Coronary artery (tissue), 2 donors: ENCODE measurements around the gene PRLH.

Experiments
- DNase-seq: peaks from one replicate; pipeline ENCODE4 v3.0.0-alpha.2; 2017; ENCODE audit warnings: low spot score
- H3K27ac ChIP-seq, 2 donors: fragments of 200-600 bp; sonication (generic); one replicate each; pipeline ENCODE4 v1.5.1; 2016 to 2019
- H3K4me3 ChIP-seq: fragments of 200-600 bp; sonication (generic); 2 replicates; pipeline ENCODE4 v1.5.1; 2016; ENCODE audit warnings: mild to moderate bottlenecking, moderate library complexity
- TF ChIP-seq, protein P1 (sequence below): fragments of 200-600 bp; sonication (generic); IDR thresholded peaks from one replicate; pipeline ENCODE4 v1.5.1; 2019; ENCODE audit warnings: antibody characterized with exemption

PRLH gene, protein sequence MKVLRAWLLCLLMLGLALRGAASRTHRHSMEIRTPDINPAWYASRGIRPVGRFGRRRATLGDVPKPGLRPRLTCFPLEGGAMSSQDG

DNA sequence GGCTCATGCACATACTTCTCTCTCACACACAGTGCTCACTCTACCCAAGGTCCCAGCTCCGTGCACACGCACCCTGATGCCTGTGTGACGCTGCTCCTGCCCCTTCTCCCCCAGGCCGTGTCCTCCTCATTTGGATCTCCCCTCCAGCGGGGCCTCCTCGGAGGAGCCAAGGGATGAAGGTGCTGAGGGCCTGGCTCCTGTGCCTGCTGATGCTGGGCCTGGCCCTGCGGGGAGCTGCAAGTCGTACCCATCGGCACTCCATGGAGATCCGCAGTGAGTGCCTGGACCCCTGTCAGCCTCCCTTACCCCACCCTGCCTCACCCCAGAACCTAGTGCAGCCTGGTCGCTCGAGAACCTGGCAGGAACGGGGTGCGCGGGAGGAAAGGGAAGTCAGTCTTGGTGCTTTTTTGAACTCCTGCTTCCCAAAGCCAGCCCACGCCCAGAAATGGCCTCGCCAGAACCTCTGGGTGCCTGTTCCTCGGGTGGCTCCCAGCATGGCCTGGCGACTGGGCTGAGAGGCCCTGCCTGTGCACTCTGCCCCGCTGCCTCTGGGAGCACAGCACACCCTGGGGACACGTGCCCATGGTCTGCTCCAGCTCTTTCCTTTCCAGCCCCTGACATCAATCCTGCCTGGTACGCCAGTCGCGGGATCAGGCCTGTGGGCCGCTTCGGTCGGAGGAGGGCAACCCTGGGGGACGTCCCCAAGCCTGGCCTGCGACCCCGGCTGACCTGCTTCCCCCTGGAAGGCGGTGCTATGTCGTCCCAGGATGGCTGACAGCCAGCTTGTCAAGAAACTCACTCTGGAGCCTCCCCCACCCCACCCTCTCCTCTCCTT is at the start of gene PRLH:
Gene PRLH, plus strand, starts transcription at position 174 of the 835 bp plus-strand sequence. Its CDS starts 0 bp downstream, at position 174.
- H3K4me3 ChIP-seq, result no peak within 1 kb of the TSS
- no peak for DNase-seq
- TF ChIP-seq, protein P1, sequence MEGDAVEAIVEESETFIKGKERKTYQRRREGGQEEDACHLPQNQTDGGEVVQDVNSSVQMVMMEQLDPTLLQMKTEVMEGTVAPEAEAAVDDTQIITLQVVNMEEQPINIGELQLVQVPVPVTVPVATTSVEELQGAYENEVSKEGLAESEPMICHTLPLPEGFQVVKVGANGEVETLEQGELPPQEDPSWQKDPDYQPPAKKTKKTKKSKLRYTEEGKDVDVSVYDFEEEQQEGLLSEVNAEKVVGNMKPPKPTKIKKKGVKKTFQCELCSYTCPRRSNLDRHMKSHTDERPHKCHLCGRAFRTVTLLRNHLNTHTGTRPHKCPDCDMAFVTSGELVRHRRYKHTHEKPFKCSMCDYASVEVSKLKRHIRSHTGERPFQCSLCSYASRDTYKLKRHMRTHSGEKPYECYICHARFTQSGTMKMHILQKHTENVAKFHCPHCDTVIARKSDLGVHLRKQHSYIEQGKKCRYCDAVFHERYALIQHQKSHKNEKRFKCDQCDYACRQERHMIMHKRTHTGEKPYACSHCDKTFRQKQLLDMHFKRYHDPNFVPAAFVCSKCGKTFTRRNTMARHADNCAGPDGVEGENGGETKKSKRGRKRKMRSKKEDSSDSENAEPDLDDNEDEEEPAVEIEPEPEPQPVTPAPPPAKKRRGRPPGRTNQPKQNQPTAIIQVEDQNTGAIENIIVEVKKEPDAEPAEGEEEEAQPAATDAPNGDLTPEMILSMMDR, result no peak
- H3K27ac ChIP-seq, result no peak within 1 kb of the TSS

DNA sequence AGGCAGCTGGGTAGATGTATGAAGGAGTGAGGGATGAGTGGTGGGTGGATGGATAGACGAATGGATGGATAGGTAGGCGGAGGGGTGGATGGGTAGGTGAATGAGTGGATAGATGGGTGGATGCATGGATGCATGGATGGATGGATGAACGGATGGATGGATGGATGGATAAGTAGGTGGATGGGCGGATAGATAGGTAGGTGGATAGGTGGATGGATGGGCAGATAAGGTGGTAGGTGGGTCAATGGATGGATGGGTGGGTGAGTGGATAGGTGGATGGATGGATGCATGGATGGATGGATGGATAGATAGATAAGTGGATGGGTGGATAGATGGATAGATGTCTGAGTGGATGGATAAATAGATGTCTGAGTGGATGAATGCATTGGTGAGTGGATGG is 49.2 kb upstream of the PRLH start:
- Histone ChIP-seq H3K4me3 (no peak overlapping the region), H3K27ac (no peak overlapping the region)
- TF ChIP-seq, protein P1, result no peak
- no peak for DNase-seq

DNA sequence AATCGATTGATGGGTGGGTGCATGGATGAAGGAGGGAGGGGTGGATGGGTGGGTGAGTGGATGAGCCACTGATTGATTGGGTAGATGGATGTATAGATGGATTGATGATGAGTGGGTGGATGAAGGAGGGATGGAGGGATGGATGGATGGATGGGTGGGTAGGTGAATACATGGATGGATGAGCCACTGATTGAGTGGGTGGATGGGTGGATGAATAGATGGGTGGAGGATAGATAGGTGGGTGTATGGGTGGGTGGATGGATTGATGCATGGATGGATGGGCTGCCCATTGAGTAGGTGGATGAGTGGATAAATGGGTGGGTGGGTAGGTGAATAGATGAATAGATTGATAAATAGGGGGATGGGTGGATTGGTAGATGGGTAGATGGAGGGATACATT is 48.4 kb upstream of the PRLH start:
- Histone ChIP-seq H3K4me3 (no peak overlapping the region), H3K27ac (no peak overlapping the region)
- TF ChIP-seq, protein P1, result no peak
- DNase-seq, result no peak

DNA sequence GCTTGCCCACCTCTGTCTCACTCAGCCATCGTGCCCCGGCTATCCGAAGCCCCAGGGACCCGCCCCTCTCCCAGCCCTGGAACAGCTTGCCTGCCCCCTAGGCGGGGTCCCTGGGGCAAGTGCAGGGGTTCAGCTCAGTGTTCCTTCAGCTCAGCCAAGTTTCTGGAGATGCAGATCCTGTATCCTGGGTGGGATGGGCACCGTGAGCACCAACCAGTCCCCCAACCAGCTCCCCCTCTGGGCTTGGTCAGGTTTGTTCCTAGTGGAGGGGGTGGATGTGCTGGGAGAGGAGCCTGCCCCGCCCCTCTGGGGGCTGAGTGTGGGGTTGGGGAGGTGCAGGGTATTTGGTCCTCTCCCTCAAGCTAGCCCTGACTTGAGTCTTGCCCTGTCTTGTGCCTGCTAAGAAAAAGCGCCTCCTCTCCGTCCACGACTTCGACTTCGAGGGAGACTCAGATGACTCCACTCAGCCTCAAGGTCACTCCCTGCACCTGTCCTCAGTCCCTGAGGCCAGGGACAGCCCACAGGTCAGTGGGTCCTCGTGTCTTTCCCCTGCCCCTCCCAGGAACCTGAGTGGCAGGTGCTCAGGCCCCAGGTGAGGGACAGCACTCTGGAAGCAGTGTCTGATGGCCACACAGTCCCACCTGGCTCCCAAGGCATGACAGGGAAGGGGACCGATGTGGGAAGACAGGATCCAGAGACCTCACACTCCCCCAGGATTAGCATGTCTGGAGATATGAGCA is 46.7 kb upstream of the PRLH start:
- TF ChIP-seq, protein P1, result no peak
- no peak overlapping the region for H3K27ac ChIP-seq
- no peak for DNase-seq
- no peak overlapping the region for H3K4me3 ChIP-seq

DNA sequence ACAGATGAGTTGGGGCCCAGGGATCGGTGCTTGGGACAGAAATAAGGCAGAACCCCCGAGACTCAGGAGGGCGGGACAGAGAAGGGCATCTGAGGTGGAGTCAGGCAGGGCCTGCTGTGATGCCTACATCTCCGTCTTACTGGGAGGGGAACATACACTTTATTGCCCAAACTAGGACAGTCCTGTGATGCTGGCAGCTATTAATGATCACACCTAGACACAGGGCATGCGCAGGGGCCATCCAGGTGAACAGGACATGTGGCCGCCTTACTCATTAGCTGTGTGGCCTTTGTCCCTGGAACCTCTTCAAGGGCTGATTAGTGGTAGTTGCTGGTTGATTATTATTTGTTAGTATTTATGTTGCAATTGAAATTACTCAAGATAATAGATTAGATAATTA is 46.1 kb upstream of the PRLH start:
- Histone ChIP-seq H3K4me3 (no peak overlapping the region), H3K27ac (no peak overlapping the region)
- no peak for DNase-seq
- TF ChIP-seq, protein P1, result no peak

DNA sequence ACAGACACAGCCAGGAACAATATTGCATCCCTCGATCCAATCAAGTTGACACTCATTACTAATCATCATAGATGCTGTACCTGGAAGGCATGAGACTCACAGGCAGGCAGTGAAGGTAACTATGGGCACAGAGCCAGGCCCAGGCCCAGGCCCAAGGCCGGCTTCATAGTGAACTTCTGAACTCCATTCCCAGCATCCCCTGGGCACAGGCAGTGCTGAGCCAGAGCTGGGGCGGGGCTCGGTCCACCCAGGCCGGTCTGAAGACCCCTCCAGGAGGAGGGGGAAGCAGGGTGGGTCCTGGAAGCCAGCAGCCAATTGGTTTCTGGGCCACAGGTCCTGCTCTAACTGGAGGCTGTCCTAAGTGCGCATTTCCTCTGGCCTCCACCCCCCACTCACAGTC is 41.7 kb upstream of the PRLH start:
- Histone ChIP-seq H3K27ac (no peak overlapping the region), H3K4me3 (no peak overlapping the region)
- TF ChIP-seq, protein P1, result no peak
- no peak for DNase-seq
